Measurements from ENCODE around the gene PLEKHN1.

The PLEKHN1 gene

GRCh38 chr1:927234-927633 is 39.0 kb upstream of the PLEKHN1 start:
- H3K36me3 ChIP-seq (ENCODE audit: insufficient read depth, low read length): peaks cover 17% of the 10 kb centered on the region; the same call in 1 of the 2 replicates
- H3K9ac ChIP-seq (ENCODE audit: insufficient read length): no peak overlapping the region
- no peak overlapping the region for H3K27ac ChIP-seq
- no peak for DNase-seq (ENCODE audit: low read depth, low spot score)
- H3K4me3 ChIP-seq: peak overlapping the region; percentile 95
- H3K9me3 ChIP-seq (ENCODE audit: low read depth, low read length): no peaks in the 10 kb centered on the region
- no peak for TF ChIP-seq EZH2 (IDR thresholded peaks at IDR 0.05)
- no peak for TF ChIP-seq FOXP2 (optimal IDR thresholded peaks at IDR 0.05; ENCODE audit: control extremely low read depth, extremely low read length, insufficient read depth)
- no peak for TF ChIP-seq POLR2AphosphoS5 (IDR thresholded peaks at IDR 0.05; ENCODE audit: borderline replicate concordance, low read depth, low read length)

DNA sequence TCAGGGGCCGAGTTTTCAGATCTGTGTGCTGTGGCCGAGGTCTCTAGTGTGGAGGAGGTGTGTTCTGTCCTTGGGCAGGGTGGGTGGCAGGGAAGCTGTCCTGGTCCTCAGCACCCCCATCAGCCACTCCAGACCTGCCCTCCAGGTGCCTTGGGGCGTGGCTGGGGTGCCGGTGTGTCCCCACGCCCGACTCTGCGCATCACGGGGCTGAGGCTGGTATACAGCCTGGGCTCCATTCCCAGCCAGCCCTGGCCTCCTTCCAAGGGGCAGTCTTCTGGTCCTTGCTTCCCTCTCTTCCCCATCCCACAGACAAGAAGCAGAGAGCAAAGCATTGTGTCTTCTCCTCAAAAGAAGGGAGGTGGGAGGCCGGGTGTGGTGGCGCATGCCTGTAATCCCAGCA is 38.5 kb upstream of the PLEKHN1 start:
- no peak overlapping the region for H3K4me3 ChIP-seq
- no peak for TF ChIP-seq FOXP2 (optimal IDR thresholded peaks at IDR 0.05; ENCODE audit: control extremely low read depth, extremely low read length, insufficient read depth)
- TF ChIP-seq EZH2 (IDR thresholded peaks at IDR 0.05): no peak
- no peak for TF ChIP-seq POLR2AphosphoS5 (IDR thresholded peaks at IDR 0.05; ENCODE audit: borderline replicate concordance, low read depth, low read length)
- no peak for DNase-seq (ENCODE audit: low read depth, low spot score)
- H3K9ac ChIP-seq (ENCODE audit: insufficient read length): no peak overlapping the region
- no peaks in the 10 kb centered on the region for H3K9me3 ChIP-seq (ENCODE audit: low read depth, low read length)
- H3K27ac ChIP-seq: no peak overlapping the region
- H3K36me3 ChIP-seq (ENCODE audit: insufficient read depth, low read length): peaks cover 17% of the 10 kb centered on the region; the same call in 1 of the 2 replicates

- TF ChIP-seq POLR2AphosphoS5 (IDR thresholded peaks at IDR 0.05; ENCODE audit: borderline replicate concordance, low read depth, low read length) (peak; percentile 54; the same call in 1 of the 2 replicates), FOXP2 (optimal IDR thresholded peaks at IDR 0.05; ENCODE audit: control extremely low read depth, extremely low read length, insufficient read depth) (no peak), EZH2 (IDR thresholded peaks at IDR 0.05) (no peak)
- Histone ChIP-seq H3K27ac (peak overlapping the region; percentile 68), H3K4me3 (peak overlapping the region; percentile 33), H3K9me3 (ENCODE audit: low read depth, low read length) (no peaks in the 10 kb centered on the region), H3K9ac (ENCODE audit: insufficient read length) (no peak overlapping the region), H3K36me3 (ENCODE audit: insufficient read depth, low read length) (peaks cover 17% of the 10 kb centered on the region; the same call in 1 of the 2 replicates)
- no peak for DNase-seq (ENCODE audit: low read depth, low spot score)
Observed at GRCh38 chr1:928825-929661, 37.2 kb upstream of the PLEKHN1 start.

- peaks cover 17% of the 10 kb centered on the region; the same call in 1 of the 2 replicates for H3K36me3 ChIP-seq (ENCODE audit: insufficient read depth, low read length)
- no peaks in the 10 kb centered on the region for H3K9me3 ChIP-seq (ENCODE audit: low read depth, low read length)
- DNase-seq (ENCODE audit: low read depth, low spot score): no peak
- H3K27ac ChIP-seq: no peak overlapping the region
- TF ChIP-seq POLR2AphosphoS5 (IDR thresholded peaks at IDR 0.05; ENCODE audit: borderline replicate concordance, low read depth, low read length): peak; percentile 40
- TF ChIP-seq EZH2 (IDR thresholded peaks at IDR 0.05): no peak
- no peak overlapping the region for H3K9ac ChIP-seq (ENCODE audit: insufficient read length)
- H3K4me3 ChIP-seq: no peak overlapping the region
Observed at GRCh38 chr1:929712-930632, 36.3 kb upstream of the PLEKHN1 start.

DNA sequence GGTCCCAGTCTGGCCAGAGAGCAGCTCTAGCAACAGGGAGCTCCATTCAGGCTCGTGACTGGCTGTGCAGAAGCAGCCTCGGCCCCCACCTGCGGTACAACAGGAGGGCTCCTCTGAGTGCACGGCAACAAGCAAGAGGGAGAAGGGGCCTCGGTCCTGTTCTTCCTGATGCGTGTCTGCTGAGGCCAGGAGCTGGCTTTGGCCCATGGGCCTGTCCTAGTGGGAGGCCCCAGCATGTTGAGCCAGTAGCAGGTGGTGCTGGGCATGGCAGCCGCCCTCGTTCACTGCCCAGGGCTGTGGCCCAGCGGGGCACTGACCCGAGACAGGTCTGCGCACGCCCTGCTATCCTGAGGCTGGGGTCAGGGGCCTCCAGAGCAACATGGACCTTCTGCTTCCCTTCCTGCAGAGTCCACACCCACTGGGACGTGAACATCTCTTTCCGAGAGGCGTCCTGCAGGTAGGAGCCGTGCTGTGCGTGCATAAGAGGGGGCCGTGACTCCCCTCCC is 35.6 kb upstream of the PLEKHN1 start:
- Histone ChIP-seq H3K27ac (no peak overlapping the region), H3K4me3 (no peak overlapping the region), H3K36me3 (ENCODE audit: insufficient read depth, low read length) (peaks cover 17% of the 10 kb centered on the region; the same call in 1 of the 2 replicates), H3K9me3 (ENCODE audit: low read depth, low read length) (no peaks in the 10 kb centered on the region), H3K9ac (ENCODE audit: insufficient read length) (no peak overlapping the region)
- DNase-seq (ENCODE audit: low read depth, low spot score): no peak
- TF ChIP-seq FOXP2 (optimal IDR thresholded peaks at IDR 0.05; ENCODE audit: control extremely low read depth, extremely low read length, insufficient read depth): no peak
- TF ChIP-seq POLR2AphosphoS5 (IDR thresholded peaks at IDR 0.05; ENCODE audit: borderline replicate concordance, low read depth, low read length): peak; percentile 44

DNA sequence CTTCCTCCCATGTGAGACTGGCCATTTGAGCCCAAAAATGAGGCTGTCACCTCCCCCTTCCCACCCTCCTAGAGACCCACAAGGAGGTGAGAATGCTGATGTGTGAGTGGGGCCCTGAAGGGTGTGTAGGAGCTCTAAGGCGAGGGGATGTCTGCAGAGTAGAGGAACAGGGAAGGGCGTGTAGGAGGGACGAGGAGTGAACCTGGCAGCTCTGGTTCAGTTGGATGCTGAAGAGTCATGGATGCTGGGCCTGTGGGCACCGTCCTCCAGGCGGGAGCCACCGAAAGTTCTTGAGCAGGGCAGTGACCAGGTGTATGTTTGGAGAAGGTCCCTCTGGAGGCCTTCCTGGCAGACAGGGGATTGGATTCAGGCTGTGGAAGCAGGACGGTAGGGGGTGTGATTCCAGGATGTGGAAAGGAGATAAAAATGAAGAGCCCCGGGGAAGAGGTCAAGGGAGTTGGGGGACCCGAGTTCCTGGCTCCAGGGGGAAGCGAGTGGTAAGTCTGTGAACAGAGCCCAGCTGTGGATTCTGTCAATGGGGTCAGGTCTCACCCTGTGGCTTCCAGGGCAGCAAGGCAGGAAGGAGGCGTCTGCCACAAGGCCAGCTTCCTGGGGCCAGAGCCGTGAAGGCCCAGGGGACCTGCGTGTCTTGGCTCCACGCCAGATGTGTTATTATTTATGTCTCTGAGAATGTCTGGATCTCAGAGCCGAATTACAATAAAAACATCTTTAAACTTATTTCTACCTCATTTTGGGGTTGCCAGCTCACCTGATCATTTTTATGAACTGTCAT is 34.7 kb upstream of the PLEKHN1 start:
- H3K9ac ChIP-seq (ENCODE audit: insufficient read length): no peak overlapping the region
- peaks cover 12% of the 10 kb centered on the region; the same call in 1 of the 2 replicates for H3K36me3 ChIP-seq (ENCODE audit: insufficient read depth, low read length)
- TF ChIP-seq POLR2AphosphoS5 (IDR thresholded peaks at IDR 0.05; ENCODE audit: borderline replicate concordance, low read depth, low read length) (peak; percentile 20), FOXP2 (optimal IDR thresholded peaks at IDR 0.05; ENCODE audit: control extremely low read depth, extremely low read length, insufficient read depth) (no peak)
- DNase-seq (ENCODE audit: low read depth, low spot score): no peak
- H3K9me3 ChIP-seq (ENCODE audit: low read depth, low read length): no peaks in the 10 kb centered on the region
- peak overlapping the region; percentile 58 for H3K27ac ChIP-seq
- H3K4me3 ChIP-seq: no peak overlapping the region

- Histone ChIP-seq H3K9ac (ENCODE audit: insufficient read length) (no peak overlapping the region), H3K4me3 (no peak overlapping the region), H3K36me3 (ENCODE audit: insufficient read depth, low read length) (peaks cover 9% of the 10 kb centered on the region; the same call in 1 of the 2 replicates), H3K27ac (peak overlapping the region; percentile 58), H3K9me3 (ENCODE audit: low read depth, low read length) (no peaks in the 10 kb centered on the region)
- TF ChIP-seq EZH2 (IDR thresholded peaks at IDR 0.05): no peak
- TF ChIP-seq POLR2AphosphoS5 (IDR thresholded peaks at IDR 0.05; ENCODE audit: borderline replicate concordance, low read depth, low read length): peak; percentile 9; the same call in 1 of the 2 replicates
- DNase-seq (ENCODE audit: low read depth, low spot score): no peak
Observed at GRCh38 chr1:932173-932510, 34.1 kb upstream of the PLEKHN1 start.

Data from SK-N-MC (cell line).